ENCODE data around the gene ATXN1.

Gene ATXN1

GRCh38 chr6:16691324-16691723 is 69.9 kb downstream of the ATXN1 start:
- no peak for TF ChIP-seq CTCF (IDR thresholded peaks at IDR 0.05; ENCODE audit: low read depth, low read length)
- Histone ChIP-seq H3K36me3 (no peaks in the 10 kb centered on the region), H3K27me3 (no peaks in the 10 kb centered on the region), H3K9me3 (no peaks in the 10 kb centered on the region), H3K4me1 (no peaks in the 10 kb centered on the region), H3K4me3 (ENCODE audit: low read depth, low read length) (no peak overlapping the region)
- DNase-seq = no peak

- Histone ChIP-seq H3K4me3 (ENCODE audit: low read depth, low read length) (no peak overlapping the region), H3K4me1 (no peaks in the 10 kb centered on the region), H3K36me3 (no peaks in the 10 kb centered on the region), H3K9me3 (no peaks in the 10 kb centered on the region), H3K27me3 (no peaks in the 10 kb centered on the region)
- TF ChIP-seq CTCF (IDR thresholded peaks at IDR 0.05; ENCODE audit: low read depth, low read length) = no peak
- DNase-seq = no peak
Observed at GRCh38 chr6:16690608-16691142, 70.6 kb downstream of the ATXN1 start.

- no peaks in the 10 kb centered on the region for H3K27me3 ChIP-seq
- no peak overlapping the region for H3K4me3 ChIP-seq (ENCODE audit: low read depth, low read length)
- DNase-seq = no peak
- H3K9me3 ChIP-seq = no peaks in the 10 kb centered on the region
- H3K4me1 ChIP-seq = no peaks in the 10 kb centered on the region
- no peaks in the 10 kb centered on the region for H3K36me3 ChIP-seq
- no peak for TF ChIP-seq CTCF (IDR thresholded peaks at IDR 0.05; ENCODE audit: low read depth, low read length)
Observed at GRCh38 chr6:16689788-16690607, 71.3 kb downstream of the ATXN1 start.

- no peak for TF ChIP-seq CTCF (IDR thresholded peaks at IDR 0.05; ENCODE audit: low read depth, low read length)
- no peaks in the 10 kb centered on the region for H3K27me3 ChIP-seq
- no peak for DNase-seq
- no peaks in the 10 kb centered on the region for H3K9me3 ChIP-seq
- no peaks in the 10 kb centered on the region for H3K36me3 ChIP-seq
- no peaks in the 10 kb centered on the region for H3K4me1 ChIP-seq
- no peak overlapping the region for H3K4me3 ChIP-seq (ENCODE audit: low read depth, low read length)
Observed at GRCh38 chr6:16688984-16689636, 72.2 kb downstream of the ATXN1 start.

- Histone ChIP-seq H3K9me3 (no peaks in the 10 kb centered on the region), H3K4me1 (no peaks in the 10 kb centered on the region), H3K4me3 (ENCODE audit: low read depth, low read length) (no peak overlapping the region), H3K27me3 (no peaks in the 10 kb centered on the region), H3K36me3 (no peaks in the 10 kb centered on the region)
- no peak for TF ChIP-seq CTCF (IDR thresholded peaks at IDR 0.05; ENCODE audit: low read depth, low read length)
- no peak for DNase-seq
Observed at GRCh38 chr6:16688436-16688835, 72.8 kb downstream of the ATXN1 start.

GRCh38 chr6:16687045-16687444 is 74.2 kb downstream of the ATXN1 start:
- no peak for TF ChIP-seq CTCF (IDR thresholded peaks at IDR 0.05; ENCODE audit: low read depth, low read length)
- DNase-seq = no peak
- no peak overlapping the region for H3K4me3 ChIP-seq (ENCODE audit: low read depth, low read length)
- no peaks in the 10 kb centered on the region for H3K4me1 ChIP-seq
- H3K9me3 ChIP-seq = no peaks in the 10 kb centered on the region
- H3K27me3 ChIP-seq = no peaks in the 10 kb centered on the region
- H3K36me3 ChIP-seq = no peaks in the 10 kb centered on the region
